ENCODE measurements around the gene MMP20.

DNA sequence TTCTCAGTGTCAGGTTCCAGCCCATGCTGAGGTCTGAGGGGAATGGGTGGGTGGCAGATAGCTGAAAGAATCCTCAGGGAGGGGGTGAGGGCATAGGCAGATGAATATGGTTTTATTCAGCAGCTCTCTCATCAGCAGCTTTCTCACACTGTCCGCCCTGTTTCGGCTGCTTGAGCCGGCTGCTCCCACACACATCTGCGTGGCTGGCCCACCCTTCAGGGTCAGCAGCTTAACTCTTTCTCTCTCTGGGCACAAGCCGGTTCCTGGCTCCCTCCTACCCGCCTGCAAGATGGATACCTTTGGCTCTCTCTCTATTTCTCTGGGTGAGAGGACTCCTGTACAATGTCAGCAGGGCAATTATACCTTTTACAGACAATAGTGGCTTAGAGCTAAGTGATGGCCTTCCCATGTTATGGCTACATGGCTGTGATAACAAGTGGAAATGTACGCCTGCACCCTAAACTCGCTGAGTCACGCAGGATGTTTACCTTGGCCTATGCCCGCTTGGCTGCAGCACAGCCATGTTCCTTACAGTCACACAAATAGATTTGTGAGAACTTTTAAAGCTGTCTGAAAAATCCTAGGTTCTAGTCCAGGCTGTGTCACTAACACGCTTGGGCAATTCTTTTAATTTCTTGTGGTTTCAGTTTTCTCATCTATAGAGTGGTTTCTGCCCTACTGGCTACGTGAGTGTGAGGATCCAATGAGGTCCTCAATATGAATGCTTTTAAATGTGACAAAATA lies 4.1 kb downstream of the MMP20 start:
- TF ChIP-seq, protein P1, sequence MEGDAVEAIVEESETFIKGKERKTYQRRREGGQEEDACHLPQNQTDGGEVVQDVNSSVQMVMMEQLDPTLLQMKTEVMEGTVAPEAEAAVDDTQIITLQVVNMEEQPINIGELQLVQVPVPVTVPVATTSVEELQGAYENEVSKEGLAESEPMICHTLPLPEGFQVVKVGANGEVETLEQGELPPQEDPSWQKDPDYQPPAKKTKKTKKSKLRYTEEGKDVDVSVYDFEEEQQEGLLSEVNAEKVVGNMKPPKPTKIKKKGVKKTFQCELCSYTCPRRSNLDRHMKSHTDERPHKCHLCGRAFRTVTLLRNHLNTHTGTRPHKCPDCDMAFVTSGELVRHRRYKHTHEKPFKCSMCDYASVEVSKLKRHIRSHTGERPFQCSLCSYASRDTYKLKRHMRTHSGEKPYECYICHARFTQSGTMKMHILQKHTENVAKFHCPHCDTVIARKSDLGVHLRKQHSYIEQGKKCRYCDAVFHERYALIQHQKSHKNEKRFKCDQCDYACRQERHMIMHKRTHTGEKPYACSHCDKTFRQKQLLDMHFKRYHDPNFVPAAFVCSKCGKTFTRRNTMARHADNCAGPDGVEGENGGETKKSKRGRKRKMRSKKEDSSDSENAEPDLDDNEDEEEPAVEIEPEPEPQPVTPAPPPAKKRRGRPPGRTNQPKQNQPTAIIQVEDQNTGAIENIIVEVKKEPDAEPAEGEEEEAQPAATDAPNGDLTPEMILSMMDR (conservative IDR thresholded peaks at IDR 0.05 in 1 of 2, IDR thresholded peaks at IDR 0.05 in 1 of 2; ENCODE audit: extremely low read depth in 1 of 2, insufficient read depth in 1 of 2, low read depth in 1 of 2, low read length in 2 of 2) = no peak
- no peak for TF ChIP-seq EZH2 (IDR thresholded peaks at IDR 0.05; ENCODE audit: borderline replicate concordance, low read length)

Data from mammary epithelial cell (primary cell).